IMR-90 (cell line): Measurements from ENCODE around the gene ABR.

Source experiments
- CEBPB ChIP-seq: IDR thresholded peaks from 2 replicates; pipeline ENCODE4 v1.6.1; 2012; ENCODE audit warnings: low read depth, low read length, improper control_type of control experiment
- CTCF ChIP-seq: conservative IDR thresholded peaks from 2 replicates; pipeline ENCODE4 v1.5.1; 2012; ENCODE audit warnings: mild to moderate bottlenecking, low read depth, low read length, improper control_type of control experiment
- FOS ChIP-seq: fragments of 150-350 bp; IDR thresholded peaks from 2 replicates; pipeline ENCODE4 v1.6.1; 2016; ENCODE audit warnings: low read depth, low read length
- MAFK ChIP-seq: IDR thresholded peaks from 2 replicates; pipeline ENCODE4 v1.6.1; 2012; ENCODE audit warnings: low read depth, low read length, improper control_type of control experiment
- MXI1 ChIP-seq: IDR thresholded peaks from 2 replicates; pipeline ENCODE4 v1.6.1; 2012; ENCODE audit warnings: low read depth, mild to moderate bottlenecking, low read length, moderate library complexity, borderline replicate concordance
- POLR2A ChIP-seq: IDR thresholded peaks from 2 replicates; pipeline ENCODE4 v1.6.1; 2012; ENCODE audit warnings: mild to moderate bottlenecking, low read depth, low read length
- RCOR1 ChIP-seq: IDR thresholded peaks from 2 replicates; pipeline ENCODE4 v1.6.1; 2012; ENCODE audit warnings: mild to moderate bottlenecking, low read length, improper control_type of control experiment; ENCODE audit not compliant: insufficient replicate concordance
- USF2 ChIP-seq: fragments of 150-350 bp; IDR thresholded peaks from 2 replicates; pipeline ENCODE4 v1.6.1; 2017; ENCODE audit warnings: mild to moderate bottlenecking, antibody characterized with exemption, low read length, low read depth

GRCh38 chr17:1089915-1090314, 89.9 kb downstream of the ABR start:
- TF ChIP-seq POLR2A: no peak
- no peak for TF ChIP-seq CTCF
- TF ChIP-seq MAFK: no peak
- TF ChIP-seq FOS: no peak
- no peak for TF ChIP-seq USF2
- TF ChIP-seq RCOR1: no peak
- TF ChIP-seq MXI1: no peak
- no peak for TF ChIP-seq CEBPB
